ENCODE results near the gene NAALADL2. TPM values are rescaled to one million over a fixed set of nuclear protein-coding genes. Genes with fewer than 3 reads are reported as not detected.

NAALADL2 gene
- total and polyA plus RNA-seq, 2 donors (not counting 1 experiment from before 2014, with no cell fraction given): not detected

GRCh38 chr3:175047786-175048185 is 188.7 kb downstream of the NAALADL2 start:
- no peak for DNase-seq
- Histone ChIP-seq H3K36me3 (replicated peaks in 1 of 2; ENCODE audit: control extremely low read depth in 1 of 2, control insufficient read depth in 1 of 2, extremely low read depth in 1 of 2, insufficient read depth in 2 of 2, low read length in 1 of 2) (no peaks in the 10 kb centered on the region), H3K27me3 (replicated peaks in 1 of 4; ENCODE audit: control extremely low read depth in 1 of 4, control insufficient read depth in 3 of 4, insufficient read depth in 4 of 4, low read length in 3 of 4) (no peaks in the 10 kb centered on the region), H2AFZ (ENCODE audit: insufficient read depth, low read depth, low read length, poor library complexity, severe bottlenecking) (no peak overlapping the region), H3K4me2 (replicated peaks; ENCODE audit: low read depth, low read length, poor library complexity, severe bottlenecking) (no peak overlapping the region), H4K20me1 (ENCODE audit: control insufficient read depth, insufficient read depth, low read length, poor library complexity, severe bottlenecking) (no peaks in the 10 kb centered on the region), H3K27ac (ENCODE audit: low read length in 2 of 2) (no peak overlapping the region), H3K9ac (ENCODE audit: low read length) (no peak overlapping the region), H3K4me1 (ENCODE audit: control insufficient read depth in 2 of 2, insufficient read depth in 2 of 2, low read length in 2 of 2) (no peaks in the 10 kb centered on the region), H3K9me3 (ENCODE audit: control extremely low read depth in 1 of 3, control insufficient read depth in 2 of 3, insufficient read depth in 1 of 3, low read length in 2 of 3) (peaks cover 0 to 5% (median 0%) of the 10 kb centered on the region in 3 donors), H3K4me3 (ENCODE audit: control extremely low read depth in 1 of 5, extremely low read depth in 1 of 5, insufficient read depth in 1 of 5, low read depth in 2 of 5, low read length in 4 of 5) (no peak overlapping the region), H3K79me2 (ENCODE audit: control insufficient read depth, insufficient read depth, low read length) (no peaks in the 10 kb centered on the region)
- WGBS (ENCODE audit: insufficient coverage): no CpG with 5 or more reads among the region's 1 CpG
- Mint-ChIP-seq H3K9me3 (ENCODE audit: insufficient read depth) (no peaks in the 10 kb centered on the region), H3K27ac (no peak overlapping the region), H3K27me3 (no peaks in the 10 kb centered on the region), H3K4me1 (no peaks in the 10 kb centered on the region), H3K4me3 (no peak overlapping the region)
- TF ChIP-seq CTCF (IDR thresholded peaks at IDR 0.05): no peak
- TF ChIP-seq EZH2 (IDR thresholded peaks at IDR 0.05; ENCODE audit: borderline replicate concordance, insufficient read depth, low read depth, low read length, poor library complexity, severe bottlenecking): no peak
- ATAC-seq (ENCODE audit: low read depth): no peak
- CTCF ChIA-PET: no interaction called here
- POLR2A ChIA-PET: no interaction called here
- intact Hi-C loops (cut with micrococcal nuclease): no loop called here

- Histone ChIP-seq H3K4me3 (ENCODE audit: control extremely low read depth in 1 of 5, extremely low read depth in 1 of 5, insufficient read depth in 1 of 5, low read depth in 2 of 5, low read length in 4 of 5) (no peak overlapping the region), H3K36me3 (replicated peaks in 1 of 2; ENCODE audit: control extremely low read depth in 1 of 2, control insufficient read depth in 1 of 2, extremely low read depth in 1 of 2, insufficient read depth in 2 of 2, low read length in 1 of 2) (no peaks in the 10 kb centered on the region), H3K9ac (ENCODE audit: low read length) (no peak overlapping the region), H3K9me3 (ENCODE audit: control extremely low read depth in 1 of 3, control insufficient read depth in 2 of 3, insufficient read depth in 1 of 3, low read length in 2 of 3) (peaks cover 0 to 4% (median 0%) of the 10 kb centered on the region in 3 donors), H3K4me1 (ENCODE audit: control insufficient read depth in 2 of 2, insufficient read depth in 2 of 2, low read length in 2 of 2) (no peaks in the 10 kb centered on the region), H3K4me2 (replicated peaks; ENCODE audit: low read depth, low read length, poor library complexity, severe bottlenecking) (no peak overlapping the region), H3K27me3 (replicated peaks in 1 of 4; ENCODE audit: control extremely low read depth in 1 of 4, control insufficient read depth in 3 of 4, insufficient read depth in 4 of 4, low read length in 3 of 4) (no peaks in the 10 kb centered on the region), H2AFZ (ENCODE audit: insufficient read depth, low read depth, low read length, poor library complexity, severe bottlenecking) (no peak overlapping the region), H4K20me1 (ENCODE audit: control insufficient read depth, insufficient read depth, low read length, poor library complexity, severe bottlenecking) (no peaks in the 10 kb centered on the region), H3K27ac (ENCODE audit: low read length in 2 of 2) (no peak overlapping the region), H3K79me2 (ENCODE audit: control insufficient read depth, insufficient read depth, low read length) (no peaks in the 10 kb centered on the region)
- ChIA-PET CTCF (no interaction called here), POLR2A (no interaction called here)
- ATAC-seq (ENCODE audit: low read depth) (no peak), DNase-seq (no peak)
- Mint-ChIP-seq H3K27ac (no peak overlapping the region), H3K4me3 (no peak overlapping the region), H3K9me3 (ENCODE audit: insufficient read depth) (peaks cover 8% of the 10 kb centered on the region), H3K4me1 (no peaks in the 10 kb centered on the region), H3K27me3 (no peaks in the 10 kb centered on the region)
- no peak for TF ChIP-seq EZH2 (IDR thresholded peaks at IDR 0.05; ENCODE audit: borderline replicate concordance, insufficient read depth, low read depth, low read length, poor library complexity, severe bottlenecking)
- WGBS (ENCODE audit: insufficient coverage): 100% methylated on average over 1 of the region's 3 CpGs
- intact Hi-C loops (cut with micrococcal nuclease): no loop called here
These were observed 198.3 kb downstream of the NAALADL2 start for GRCh38 chr3:175057401-175057800.

All from B cell (primary cell).